Renal cortex interstitium (tissue), 11 donors: ENCODE measurements around the gene SDK1. TPM values are rescaled to one million over a fixed set of nuclear protein-coding genes. Genes with fewer than 3 reads are reported as not detected.
"Not testable (repeated sequence)": the region's sequence is repeated elsewhere in the genome, so short reads cannot be mapped to it uniquely, and the experiment has no call there.

ENCODE experiments used
- DNase-seq, 11 donors: peaks; one replicate each; pipeline ENCODE4 v3.0.0-alpha.2; 2013; ENCODE audit warnings: low read depth in 9 of 11, low spot score in 4 of 11; ENCODE audit errors: extremely low read depth in 1 of 11
- polyA plus RNA-seq, 3 donors: library from polyadenylated mRNA; unstranded; fragments of 120-200 nt; gene quantifications; one replicate each; pipeline ENCODE4 v1.2.1, GENCODE V29; 2013; ENCODE audit not compliant: insufficient read length in 3 of 3

The SDK1 gene
- polyA plus RNA-seq, 3 donors = 5.9 to 9.1 (median 7.6) TPM

- DNase-seq = no peak
Measured at GRCh38 chr7:4246536-4246935, 945.5 kb downstream of the SDK1 start.

- DNase-seq = no peak
Measured at GRCh38 chr7:4247106-4247876, 946.2 kb downstream of the SDK1 start.

- DNase-seq = no peak
Measured at GRCh38 chr7:4248295-4248694, 947.2 kb downstream of the SDK1 start.

GRCh38 chr7:4249241-4249640, 948.2 kb downstream of the SDK1 start:
- DNase-seq = no peak

- no peak for DNase-seq
Measured at GRCh38 chr7:4255336-4255735, 954.3 kb downstream of the SDK1 start.

- no peak for DNase-seq
Measured at GRCh38 chr7:4256286-4256685, 955.2 kb downstream of the SDK1 start.

GRCh38 chr7:4257146-4258111, 956.4 kb downstream of the SDK1 start:
- no peak for DNase-seq

- DNase-seq = not testable (repeated sequence)
Measured at GRCh38 chr7:4260116-4260515, 959.1 kb downstream of the SDK1 start.

GRCh38 chr7:4260867-4261600, 960.0 kb downstream of the SDK1 start:
- DNase-seq = peak in 2 of 11 donors; percentile 6 to 8

- DNase-seq = no peak
Measured at GRCh38 chr7:4261601-4261960, 960.5 kb downstream of the SDK1 start.

GRCh38 chr7:4264206-4264605, 963.2 kb downstream of the SDK1 start:
- not testable (repeated sequence) for DNase-seq

GRCh38 chr7:4265066-4265465, 964.0 kb downstream of the SDK1 start:
- peak in 2 of 11 donors; percentile 13 for DNase-seq

GRCh38 chr7:4265676-4266075, 964.6 kb downstream of the SDK1 start:
- no peak for DNase-seq

GRCh38 chr7:4266270-4267040, 965.4 kb downstream of the SDK1 start:
- DNase-seq = no peak

- DNase-seq = no peak
Measured at GRCh38 chr7:4267341-4268039, 966.4 kb downstream of the SDK1 start.

GRCh38 chr7:4268040-4268965, 967.3 kb downstream of the SDK1 start:
- no peak for DNase-seq

- no peak for DNase-seq
Measured at GRCh38 chr7:4269086-4269485, 968.0 kb downstream of the SDK1 start.
